Superior temporal gyrus (tissue), 1 donor: ENCODE measurements around the gene ANKRD33.

Source experiments
- DNase-seq: peaks from one replicate; pipeline ENCODE4 v3.0.0-alpha.2; 2016; ENCODE audit errors: extremely low spot score

The ANKRD33 gene

DNA sequence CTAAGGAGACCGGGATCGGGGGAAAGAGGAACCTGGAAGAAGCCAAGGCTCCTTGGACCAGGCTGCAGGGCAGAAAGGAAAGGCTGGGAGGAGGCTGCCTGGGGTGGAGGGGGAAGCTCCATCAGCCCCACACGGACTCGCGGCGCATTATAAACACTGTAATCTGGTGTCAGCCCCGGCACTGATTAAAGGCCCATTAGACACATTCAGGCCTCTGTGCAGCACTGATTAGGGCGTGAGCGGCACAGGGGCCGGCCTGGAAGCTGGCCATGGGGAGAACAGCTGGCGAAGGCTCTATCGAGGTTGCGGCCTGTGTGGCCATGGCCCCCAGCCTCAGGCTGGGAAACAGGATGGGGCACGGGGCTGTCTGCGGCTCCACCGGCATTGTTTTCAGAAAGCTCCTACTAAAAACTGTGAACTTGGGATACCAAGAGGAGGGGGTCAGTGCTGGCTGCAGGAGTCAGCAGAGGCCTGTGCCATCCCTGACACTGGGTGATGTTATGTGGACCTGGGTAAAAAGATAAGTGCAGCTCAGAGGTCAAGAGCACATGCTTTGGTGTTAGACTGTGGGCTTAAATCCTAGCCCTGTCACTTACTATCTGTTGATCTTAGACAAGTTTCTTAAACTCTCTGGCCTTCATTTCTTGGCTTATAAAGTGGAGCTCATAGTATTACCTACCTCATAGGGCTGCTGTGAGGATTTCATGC lies 30.0 kb downstream of the ANKRD33 start:
- DNase-seq = no peak

DNA sequence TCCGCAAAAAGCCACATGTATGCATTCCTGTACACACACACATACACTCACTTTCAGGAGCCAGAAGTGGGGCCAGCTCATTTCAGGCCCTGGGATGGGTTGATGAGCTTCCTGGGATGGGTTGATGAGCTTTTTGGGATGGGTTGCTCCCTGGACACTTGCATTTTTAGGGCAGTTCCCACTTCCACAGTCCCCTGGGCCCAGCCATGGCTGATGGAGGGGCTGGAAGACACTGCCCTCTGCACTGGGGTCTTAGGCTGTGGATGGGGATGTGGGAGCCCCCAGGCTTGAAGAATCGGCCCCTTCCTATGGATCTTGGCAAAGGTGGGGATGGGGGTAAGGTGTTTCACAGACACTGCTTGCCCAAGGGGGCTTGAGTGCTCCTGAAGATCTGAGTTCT lies 32.1 kb downstream of the ANKRD33 start:
- no peak for DNase-seq

DNA sequence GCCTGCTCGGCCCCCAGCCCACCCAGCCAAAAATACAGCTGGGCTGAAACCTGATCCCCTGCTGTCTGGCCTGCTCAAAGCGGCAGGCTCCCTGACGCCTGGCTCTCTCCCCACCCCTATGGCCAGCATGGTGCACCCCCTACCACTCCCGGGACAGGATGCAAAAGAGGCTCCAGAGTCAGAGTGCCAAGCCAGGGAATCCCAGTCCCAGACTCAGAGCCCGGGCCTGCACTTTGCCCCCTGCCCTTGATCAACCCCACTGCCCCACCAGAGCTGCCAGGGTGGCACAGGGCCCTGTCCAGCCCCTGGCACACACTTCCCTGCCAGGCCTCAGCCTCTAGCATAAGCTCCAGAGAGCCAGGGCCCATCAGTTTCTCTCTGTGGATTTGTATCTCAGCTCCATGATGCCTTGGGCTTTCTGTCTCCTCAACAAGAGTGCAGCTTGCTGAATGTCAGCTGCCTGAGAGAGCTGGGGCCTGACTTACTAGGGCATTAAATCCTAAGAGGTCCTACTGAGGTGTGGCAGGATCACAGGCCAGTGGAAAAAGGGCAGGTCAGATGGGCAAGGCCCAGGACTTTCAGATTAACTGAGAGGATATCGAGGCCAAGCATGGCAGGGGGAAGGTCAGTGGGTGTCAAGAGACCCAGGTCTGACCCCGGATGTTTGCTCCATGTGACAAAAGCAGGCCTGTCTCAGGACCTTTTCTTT lies 33.3 kb downstream of the ANKRD33 start:
- DNase-seq = no peak

DNA sequence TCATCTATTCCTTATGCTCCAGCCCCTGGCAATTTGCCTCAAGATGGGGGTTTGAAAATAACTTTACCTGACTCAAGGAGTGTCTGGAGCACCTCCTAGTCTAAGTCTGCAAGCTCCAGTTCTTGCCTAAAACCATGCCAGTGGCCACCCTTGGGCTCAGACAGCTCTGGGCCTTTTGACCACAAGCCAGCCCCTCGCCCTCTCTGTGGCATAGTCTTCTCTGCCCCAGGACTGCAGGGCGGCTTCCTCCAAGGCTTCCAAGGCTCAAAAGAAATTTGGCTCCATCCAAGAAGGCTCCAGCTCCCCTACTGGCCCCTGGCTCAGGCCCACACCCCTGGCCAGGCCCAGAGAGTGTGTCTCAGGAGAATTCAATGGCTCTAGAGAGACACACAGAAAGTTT lies 34.2 kb downstream of the ANKRD33 start:
- DNase-seq = no peak

DNA sequence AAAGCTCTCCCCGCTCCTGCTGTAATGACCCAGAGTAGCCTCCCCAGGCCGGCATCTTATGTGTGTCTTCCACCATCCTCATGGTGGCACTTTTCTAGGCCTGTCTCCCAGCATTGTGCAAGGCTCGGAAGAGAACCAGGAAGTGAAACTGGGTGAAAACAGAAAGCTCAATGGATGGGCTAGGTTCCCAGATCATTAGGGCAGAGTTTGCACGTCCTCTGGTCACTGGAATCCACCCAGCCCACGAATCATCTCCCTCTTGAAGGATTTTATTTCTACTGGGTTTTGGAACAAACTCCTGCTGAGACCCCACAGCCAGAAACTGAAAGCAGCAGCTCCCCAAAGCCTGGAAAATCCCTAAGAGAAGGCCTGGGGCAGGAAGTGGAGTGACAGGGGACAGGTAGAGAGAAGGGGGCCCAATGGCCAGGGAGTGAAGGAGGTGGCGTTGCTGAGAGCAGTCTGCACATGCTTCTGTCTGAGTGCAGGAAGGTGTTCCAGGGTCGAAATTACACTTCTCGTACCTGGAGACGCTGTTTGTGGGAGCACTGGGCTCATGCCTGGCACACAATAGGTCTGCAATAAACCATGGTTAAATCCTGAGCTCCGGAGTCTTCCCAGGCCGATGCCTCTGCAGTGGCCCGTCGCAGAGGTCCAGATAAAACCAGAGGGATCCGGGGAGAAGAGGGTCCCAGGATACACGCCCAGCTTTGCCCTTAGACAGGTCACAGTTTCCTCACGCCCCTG lies 35.0 kb downstream of the ANKRD33 start:
- peak; percentile 30 for DNase-seq

DNA sequence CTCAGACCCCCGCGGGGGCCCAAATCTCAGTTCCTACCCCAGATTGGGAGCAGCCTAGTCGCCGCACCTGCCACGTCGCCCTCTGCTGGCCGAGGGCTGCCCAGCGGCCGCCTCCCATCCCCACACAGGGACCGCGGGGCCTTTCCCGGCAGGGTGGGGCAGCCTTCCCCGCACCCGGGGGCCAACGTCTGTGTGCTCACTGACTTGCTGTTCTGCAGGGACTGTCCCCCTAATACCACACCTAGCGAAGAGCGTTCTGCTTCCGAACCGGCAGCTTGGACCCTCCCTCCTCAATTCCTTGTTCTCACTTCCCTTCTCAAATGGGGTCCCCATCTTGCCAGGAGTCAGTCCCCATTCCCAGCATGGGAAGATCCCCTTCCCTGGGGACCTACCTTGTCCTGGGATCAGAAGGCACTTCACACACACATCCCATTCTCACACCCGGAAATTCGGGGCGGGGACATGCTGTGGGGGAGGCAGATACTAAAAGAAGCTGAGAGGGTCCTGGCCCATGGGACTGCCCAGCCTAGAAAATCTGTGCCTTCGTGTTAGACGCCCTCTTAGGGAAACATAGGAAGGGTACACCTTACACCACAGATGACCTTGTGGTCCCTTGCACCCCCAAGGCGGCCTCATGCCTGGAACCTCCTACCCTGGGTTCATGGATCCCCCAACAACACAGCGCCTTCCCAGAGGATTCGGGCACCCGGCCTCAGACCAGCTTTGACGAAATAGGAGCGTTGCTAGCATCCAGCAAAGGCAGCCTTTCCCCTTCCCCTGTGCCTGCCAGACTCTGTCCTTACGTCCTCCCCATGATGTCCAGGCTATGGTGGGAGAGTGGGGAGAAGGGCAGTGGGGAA lies 35.8 kb downstream of the ANKRD33 start:
- DNase-seq = no peak

DNA sequence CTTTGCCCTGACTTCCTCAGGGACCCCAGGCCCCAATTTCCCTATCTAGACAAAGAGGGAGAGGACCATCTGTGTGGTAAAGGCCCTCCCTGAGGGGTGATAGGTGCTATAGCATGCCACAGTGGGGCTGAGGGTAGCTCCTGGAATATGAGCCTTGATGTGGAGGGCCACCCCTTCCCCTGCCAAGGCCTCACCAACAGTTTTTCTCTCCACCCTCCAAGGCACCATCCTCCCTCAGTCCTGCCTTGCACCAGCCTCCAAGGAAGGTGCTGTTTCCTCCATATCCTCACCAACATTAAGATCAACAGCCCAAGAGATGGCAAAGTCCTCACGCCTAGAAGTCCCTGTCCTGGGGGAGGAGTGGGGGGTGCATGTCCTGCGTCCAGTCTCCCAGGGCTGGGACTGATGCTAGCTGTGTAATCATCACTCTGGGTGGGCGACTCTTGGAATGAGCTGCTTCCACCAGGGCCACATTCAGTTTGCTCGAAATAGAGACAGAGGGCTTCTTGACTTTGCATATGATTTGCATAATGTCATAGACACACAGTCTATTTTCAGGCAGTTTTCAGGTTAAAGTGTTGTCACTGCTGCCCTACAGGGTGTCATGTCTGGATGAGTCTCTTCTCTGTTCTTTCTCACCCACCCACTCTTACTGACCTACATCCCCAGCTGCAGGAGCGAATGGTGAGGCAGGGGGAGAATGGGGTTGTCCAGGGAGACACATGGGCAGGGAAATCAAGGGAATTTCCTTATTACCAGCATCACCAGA lies 36.8 kb downstream of the ANKRD33 start:
- DNase-seq = no peak

DNA sequence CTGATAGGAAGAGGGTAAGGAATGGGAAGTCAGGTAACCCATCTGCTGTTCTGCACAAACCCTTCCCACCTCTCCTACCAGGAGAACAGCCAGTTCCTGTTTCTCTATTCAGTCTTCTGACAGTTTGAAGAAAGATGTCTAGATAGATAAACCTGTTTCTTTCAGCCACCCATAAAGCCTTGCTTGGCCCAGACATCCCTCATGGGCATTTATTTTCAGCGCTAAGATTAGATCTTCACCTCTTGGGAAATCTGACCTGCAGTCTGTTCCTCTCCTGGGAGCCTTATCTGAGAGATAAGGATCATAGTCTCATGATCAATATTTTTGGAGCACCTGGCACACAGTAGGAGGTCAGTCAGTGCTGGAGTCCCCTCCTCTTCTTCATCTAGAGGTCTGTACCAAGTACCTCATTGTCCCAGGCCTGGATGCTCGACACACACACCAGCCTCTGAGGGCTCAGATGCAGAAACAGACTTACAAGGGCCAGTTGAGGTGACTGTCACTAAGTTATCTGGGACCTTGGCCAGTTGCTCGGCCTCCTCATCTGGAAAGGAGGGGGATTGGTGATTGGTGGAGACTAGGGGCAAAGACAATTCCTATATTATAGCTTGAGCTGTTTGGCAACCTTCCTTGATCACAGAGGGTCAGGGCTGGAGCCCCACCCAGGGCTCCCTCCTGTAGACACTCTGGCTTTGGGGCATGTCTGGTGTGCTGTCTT lies 37.6 kb downstream of the ANKRD33 start:
- no peak for DNase-seq

DNA sequence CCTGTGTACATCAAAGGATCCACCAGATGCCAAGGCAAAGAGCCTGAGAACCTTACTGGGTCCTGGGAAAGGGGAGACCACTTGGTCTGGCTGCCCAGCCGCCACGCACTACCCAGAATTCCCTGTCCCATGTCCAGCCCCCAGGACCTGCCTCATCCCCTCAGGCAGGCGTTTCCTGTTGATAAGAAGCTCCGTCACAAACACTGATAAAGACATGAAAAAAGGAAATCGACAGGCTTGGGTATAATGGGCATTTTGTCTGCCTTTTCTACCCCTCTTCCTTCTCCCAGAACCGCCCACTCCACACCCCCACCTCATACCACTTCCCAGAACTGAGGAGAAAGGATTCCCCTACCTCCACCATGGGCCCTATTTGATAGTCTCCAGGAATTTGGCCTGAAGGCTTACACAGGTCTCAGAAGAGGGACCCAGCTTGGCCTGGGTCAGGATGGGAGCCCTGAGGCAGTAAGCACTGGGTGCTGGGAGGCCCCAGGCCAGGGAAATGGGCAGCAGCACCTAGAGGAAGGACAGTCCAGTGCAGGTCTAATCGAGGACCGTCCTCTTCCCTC lies 38.2 kb downstream of the ANKRD33 start:
- no peak for DNase-seq

DNA sequence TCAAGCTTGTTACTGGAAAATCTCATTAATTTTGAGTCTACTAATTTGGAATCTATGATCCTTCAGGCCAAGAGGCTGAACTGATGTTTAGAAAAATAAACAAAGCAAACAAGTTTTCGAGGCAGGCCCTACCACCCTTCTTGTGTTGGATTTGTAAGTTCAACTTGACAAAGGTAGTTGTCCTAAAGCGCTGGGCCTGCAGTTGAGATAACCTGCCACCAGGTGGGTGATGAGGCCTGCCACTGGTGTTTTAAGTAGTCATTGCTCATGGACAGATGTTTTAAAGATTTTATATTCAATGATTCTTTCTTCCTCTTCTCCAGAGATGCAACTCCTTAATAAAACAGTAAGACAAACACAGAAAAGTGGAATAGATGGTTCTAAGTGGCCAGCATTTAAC lies 38.8 kb downstream of the ANKRD33 start:
- DNase-seq = no peak

DNA sequence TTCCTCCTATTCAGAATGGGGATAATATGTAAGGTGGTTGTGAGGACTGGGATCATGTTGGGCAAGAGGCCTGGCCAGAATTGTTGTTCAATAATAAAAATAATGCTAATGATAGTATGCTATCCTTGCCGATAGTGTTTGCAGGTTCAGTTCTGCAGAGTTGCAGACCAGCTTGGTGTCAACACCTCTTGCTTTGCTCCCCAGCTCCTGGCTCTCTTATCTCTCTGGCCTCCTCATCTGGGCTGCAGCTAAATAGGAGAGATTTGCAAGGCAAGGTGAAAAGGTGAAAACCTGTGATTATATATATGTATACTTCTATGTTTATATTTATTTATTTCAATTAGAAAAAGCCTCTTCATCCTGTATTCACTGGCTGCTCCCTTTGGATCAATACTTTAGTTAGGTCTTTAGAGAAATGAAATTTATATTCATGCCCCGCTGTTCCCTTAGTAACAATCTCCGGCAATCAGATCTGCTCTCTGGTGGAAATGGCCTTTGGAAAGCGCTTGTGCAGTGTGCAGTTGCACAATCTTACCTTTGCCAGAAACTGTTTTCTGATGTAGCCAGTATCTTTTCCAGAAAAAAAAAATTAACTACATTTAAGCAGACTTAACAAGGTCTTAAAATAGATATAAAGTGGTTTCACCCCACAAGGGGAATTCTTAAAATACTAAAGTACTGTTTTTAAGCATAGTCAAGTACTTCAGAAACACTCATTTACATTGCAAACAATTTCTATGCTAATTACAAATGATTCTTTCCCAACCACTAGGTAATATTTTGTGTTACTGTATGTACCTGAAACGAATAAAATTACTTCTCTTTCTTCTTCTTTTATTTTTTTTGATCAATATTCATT lies 44.5 kb downstream of the ANKRD33 start:
- no peak for DNase-seq

DNA sequence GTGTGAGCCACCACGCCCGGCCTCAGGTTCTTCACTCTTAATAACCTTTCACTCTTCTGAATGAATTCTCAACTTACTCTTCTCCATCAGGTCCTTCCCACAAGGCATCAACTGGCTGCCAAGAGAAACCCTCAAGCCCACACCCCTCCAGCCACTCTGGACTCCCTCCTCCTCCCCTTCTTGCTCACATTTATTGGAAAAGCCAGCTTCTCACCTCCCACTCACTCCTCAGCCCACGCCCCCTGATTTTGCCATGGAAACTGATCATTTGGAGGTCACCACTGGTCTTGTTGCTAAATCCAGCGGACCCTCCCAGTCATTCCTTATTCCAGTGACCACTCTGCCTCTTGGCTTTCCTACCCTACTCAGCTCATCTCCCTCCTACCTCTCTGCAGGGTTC lies 46.2 kb downstream of the ANKRD33 start:
- no peak for DNase-seq

DNA sequence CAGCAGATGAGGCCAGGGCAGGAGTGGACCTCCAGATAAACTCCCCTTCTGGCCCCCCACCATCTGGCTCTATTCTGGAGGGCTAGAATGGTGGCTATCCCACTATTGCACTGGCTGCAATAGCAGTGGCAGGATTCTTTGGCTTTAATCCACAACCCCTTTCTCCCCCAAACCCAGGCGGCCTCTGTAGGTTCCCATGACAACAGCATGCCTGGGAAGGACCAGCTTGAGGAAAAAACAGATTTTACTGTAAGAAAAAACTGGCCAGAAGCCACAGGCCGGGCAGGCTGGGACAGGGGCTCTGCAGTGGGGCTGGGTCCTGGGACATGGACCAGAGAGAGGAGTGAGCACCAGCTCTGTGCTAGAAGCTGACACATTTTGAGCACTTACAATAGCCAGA lies 50.0 kb downstream of the ANKRD33 start:
- DNase-seq = no peak

DNA sequence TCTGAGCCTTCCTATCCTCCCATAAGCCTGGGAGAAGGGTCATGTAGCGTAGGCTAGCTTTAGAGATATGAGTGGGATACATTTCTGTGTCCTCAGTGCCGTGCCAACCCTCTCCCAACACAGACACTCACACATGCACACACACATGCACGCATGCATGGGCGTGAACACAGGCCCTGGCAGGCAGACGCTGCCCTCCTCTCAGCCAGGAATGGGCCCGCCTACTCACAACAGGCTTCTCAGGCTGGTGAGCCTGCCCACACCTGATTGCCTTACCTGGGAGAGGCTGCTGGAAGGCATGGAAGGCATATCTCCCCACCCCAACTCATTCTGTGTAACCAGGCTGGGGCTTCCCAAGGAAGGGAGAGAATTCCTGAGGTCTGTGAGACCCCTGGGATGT lies 50.8 kb downstream of the ANKRD33 start:
- DNase-seq = no peak

DNA sequence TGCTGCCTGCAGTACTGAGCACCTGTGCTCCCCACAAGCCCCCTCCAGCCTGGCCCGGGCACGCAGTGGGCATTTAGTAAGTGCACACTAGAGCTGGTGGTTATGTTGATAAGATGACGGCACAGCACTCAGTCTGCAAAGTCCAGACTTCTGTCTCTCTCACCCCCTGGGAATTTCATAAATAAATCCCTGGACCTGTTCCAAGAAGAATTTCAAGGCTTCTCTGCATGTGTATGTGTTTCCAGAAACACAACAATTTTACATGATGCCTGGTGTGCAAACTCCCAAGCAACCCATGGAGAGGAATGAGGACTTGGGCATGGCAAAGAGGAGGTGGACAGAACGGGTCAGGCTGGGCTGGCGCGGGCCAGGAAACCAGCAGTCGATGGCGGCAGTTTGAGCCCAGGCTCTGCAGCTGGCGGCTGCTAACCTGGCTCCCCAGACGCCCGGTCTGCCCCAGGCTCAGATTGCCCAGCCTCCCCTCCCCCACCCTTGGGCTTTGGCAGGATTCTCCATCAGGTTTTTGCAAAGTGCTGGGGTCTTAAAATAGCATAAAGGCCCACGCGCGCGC lies 53.2 kb downstream of the ANKRD33 start:
- DNase-seq = no peak
